ENCODE measurements around the gene OR2A7.
A peak's percentile ranks its signal among the peaks of the same experiment; 100 is the strongest.
"Not testable (repeated sequence)": the region's sequence is repeated elsewhere in the genome, so short reads cannot be mapped to it uniquely, and the experiment has no call there.

The OR2A7 gene

DNA sequence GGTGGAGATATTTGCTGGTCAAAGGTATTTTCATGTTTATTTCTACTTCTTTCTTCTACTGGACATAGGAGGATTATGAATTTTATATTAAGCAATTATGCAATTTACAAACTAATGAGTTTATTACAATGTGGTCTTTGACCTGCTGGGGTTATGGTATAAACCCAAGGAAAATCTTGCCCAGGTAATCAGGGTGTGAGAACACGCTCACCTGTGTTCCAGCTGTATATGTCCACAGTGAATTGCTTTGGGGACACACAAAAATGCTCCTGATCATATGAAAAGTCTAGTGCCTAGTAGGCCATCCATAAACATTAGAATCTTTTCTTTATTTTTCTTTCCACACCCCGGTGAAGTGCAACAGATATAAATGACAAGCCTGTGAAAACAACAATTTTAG is 25.2 kb downstream of the OR2A7 start, which contains the start of gene OR2A42:
OR2A42 (minus strand) TSS at position 241 of the 400 bp plus-strand sequence. CDS start 6,762 bp downstream, outside the sequence.
- not testable (repeated sequence) for ATAC-seq

DNA sequence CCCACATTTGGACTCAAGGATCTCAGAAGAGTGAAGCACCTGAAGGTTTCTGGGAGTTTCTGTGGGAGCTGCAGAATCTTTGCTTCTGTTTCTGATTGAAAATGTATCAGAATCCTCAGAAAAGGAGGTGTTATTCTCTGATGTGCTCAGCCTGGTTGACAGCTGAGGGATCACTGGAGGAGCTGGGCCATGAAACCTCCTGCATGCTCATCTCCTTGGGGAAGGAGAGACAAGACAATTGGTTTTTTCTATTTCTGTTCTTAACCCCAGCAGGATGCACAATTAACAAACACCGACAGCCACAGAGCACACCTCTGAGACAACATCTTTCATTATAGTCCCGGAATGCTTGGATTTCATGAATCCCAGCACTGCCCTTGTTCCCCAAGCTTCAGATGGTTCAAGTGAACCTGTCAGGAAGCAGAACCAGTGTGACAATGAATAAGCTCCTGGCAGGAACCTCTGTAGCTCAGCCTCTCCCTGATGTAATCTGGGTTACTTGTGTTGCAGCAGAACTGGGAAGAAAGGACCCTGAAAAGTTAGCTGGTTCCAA is 26.0 kb downstream of the OR2A7 start:
- not testable (repeated sequence) for ATAC-seq

DNA sequence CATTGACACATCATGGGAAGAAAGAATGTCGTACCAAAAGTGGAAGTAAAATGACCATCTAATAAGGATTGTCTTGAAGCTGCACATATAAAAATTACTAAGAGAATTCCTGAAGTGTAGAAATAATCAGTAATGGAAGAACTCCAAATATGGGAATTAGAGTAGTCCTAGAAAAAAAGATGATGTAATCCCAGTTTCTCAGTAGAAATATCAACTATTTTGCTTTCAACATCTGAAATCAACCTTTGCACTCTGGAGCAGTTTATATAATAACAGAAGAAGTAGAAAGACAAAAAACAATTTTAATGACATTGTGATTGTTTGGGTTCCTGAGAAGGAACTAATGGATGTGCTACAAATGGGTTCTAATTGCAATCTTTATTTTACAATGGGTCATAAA is 31.6 kb downstream of the OR2A7 start:
- ATAC-seq: not testable (repeated sequence)

DNA sequence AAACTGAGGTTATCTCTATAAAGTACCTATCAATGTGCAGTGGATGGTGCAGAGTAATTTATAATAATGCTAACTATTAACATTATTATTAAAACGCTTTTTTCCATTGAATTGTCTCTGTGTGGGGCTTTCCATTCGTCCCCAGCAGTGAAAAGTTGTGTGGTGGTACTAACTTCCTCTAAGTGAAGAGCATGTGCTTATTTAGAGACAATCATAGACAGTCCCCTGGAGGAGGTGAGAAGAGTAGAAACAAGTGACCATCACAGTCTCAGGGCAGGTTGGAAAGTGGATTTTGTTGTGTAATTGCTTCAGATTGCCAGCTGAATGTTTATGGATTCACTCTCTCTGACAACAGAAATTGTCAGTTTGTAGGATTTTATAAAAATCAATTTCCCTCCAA is 33.6 kb downstream of the OR2A7 start:
- not testable (repeated sequence) for ATAC-seq

DNA sequence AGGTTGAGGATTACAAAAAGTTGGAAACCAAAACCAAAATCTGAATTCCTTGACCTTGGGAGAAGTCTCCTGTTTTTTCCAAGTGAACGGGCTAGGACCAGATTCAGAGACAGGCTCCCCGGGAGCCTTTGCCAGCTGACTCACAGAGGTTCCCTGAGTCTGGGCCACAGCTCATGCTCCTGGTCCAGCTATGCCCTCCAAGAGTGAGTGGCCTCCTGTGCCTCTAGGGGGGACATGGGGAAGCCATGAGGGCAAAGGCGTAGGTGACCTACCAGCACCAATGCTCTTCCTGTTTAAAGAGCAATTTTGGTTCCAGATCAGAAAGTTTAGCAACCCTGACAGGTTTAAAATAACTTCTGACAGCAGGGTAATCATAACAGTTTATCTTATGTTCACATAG is 35.8 kb downstream of the OR2A7 start:
- ATAC-seq: not testable (repeated sequence)

DNA sequence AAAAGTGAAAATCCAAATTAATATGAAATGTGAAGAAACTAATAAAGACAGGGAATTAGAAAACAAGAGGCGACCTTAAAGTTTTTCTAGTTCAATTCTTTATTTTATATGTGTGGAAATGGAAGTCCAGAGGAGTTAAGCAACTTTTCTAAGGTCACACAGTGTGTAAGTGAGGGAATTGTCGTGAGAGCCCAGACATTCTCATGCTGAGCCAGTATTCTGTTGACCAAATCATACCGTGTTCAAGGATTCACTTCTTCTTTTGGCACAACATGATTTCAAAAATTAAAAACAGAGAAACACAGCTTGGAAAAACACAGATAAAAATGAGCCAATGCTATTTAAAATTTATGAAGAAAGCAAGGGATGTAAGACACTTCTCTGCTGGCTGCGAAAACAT is 37.7 kb downstream of the OR2A7 start:
- not testable (repeated sequence) for ATAC-seq

DNA sequence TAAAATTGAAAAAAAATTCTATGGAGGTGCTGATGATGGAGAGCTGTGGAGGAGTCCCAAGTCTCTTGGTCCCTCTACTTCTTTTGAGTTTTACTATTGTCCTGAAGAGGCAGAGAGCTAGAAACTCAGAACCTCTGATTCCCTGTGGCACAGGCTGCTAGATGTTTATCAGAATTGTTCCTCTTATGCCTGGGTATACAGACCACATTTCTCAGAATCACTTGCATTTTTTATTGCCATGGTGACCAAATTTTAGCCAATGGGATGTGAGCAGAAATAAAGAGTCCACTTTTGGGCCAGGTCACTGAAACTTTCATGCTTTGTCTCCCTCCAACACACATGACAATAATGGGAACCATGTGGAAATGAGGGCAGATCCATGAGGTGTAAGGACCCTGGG is 40.9 kb downstream of the OR2A7 start:
- not testable (repeated sequence) for ATAC-seq

DNA sequence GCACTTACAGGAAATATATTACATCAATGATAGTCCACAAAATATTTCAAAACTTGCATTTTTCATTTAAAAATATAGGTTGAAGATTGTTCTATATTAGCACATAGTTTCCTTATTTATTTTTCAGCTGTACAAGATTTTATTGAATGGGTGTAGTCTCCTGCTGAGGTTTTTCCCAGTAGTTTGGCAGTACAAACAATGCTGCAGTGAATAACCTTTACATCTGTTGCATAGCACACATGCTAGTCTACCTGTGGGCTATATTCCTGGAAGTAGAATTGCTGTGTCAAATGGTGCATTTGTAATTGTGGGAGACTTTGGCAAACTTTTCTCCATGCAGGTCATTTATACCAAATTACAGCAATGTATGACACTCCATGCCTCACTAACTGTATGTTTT is 44.1 kb downstream of the OR2A7 start:
- not testable (repeated sequence) for ATAC-seq

DNA sequence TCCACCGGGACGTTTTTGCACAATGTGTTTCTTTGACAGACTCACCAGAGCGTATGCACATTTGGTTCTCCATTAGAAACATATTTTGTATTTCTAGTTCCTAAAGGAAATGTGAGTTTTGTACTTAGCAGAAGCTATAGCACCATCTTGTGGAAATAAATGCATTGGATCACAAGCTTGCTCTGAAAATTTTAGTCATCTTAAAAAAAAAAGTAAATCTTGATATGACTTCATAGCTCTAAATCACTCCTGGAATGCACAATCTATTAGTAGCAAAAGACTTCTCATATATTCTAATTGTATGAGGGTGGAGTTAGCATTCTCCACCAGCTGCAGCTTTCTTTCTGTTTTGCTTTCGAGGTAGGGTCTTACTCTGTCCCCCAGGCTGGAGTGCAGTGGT is 45.4 kb downstream of the OR2A7 start:
- ATAC-seq: peak; percentile 77

DNA sequence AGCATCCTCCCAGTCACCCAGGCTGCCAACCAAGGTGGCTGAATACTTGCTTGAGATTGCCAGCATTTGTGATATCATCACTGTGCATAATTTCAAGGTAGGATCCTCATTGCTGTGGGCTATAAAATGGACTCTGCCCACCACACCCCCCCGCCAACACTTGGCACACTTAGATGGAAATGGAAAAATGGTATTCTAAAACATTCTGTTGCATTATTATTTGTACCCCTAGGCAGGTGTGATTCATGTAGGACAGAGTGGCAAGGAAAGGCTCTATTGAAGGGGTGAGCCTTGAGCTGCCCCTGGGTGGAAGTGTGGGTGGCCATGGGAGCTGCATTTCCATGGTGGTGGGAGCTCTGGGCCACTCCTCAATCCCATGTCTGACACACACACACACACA is 46.0 kb downstream of the OR2A7 start:
- ATAC-seq: not testable (repeated sequence)

DNA sequence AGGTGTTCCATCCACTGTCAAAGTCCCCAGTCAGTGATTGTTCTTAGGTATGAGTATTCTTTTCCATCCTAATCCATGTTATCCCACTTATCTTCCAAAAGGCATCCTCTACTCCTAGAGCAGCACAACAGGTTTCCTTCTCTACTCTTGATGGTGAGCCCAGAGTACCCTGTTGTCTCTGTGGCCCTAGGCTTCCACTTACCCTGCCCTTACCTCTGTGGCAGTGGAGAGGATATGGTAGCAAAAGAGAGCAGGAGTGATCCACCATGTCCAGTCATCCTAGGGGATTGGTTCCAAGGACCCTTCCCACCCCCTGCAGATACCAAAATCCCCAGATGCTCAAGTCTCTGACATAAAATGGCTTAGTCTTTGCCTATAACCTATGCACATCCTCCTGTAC is 47.4 kb downstream of the OR2A7 start:
- not testable (repeated sequence) for ATAC-seq
